Measurements from ENCODE around the gene MARK3. TPM values are rescaled to one million over a fixed set of nuclear protein-coding genes. Genes with fewer than 3 reads are reported as not detected.

The MARK3 gene
- total RNA-seq, 1 donor from 2014 or later = 59.5 TPM

DNA sequence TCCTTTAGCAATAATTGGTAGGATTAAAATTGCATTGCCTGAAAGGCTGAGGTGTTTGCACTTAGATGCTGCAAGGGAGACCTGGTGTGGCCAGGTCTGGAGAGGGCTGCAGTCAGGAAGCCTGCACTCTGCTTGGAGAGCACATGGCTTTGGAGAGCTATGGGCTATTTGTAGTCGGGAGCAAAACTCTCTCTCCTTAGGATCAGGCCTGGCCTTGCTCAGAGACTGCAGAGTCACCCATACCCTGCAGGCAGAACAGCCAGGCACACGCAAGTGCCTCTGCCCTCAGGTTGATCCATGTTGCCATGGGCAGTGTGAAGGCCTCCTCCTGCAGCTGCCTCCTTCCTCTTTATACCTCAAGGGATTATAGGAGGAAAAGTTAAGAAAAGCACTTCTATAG lies 110.6 kb downstream of the MARK3 start:
- Histone ChIP-seq H3K4me1 (ENCODE audit: control insufficient read depth in 3 of 3, insufficient read depth in 3 of 3, low read length in 3 of 3) (peaks cover 11 to 27% (median 22%) of the 10 kb centered on the region in 3 donors), H3K9ac (ENCODE audit: low read depth in 1 of 3, low read length in 3 of 3) (peak overlapping the region in 1 of 3 donors; percentile 28), H3K27me3 (ENCODE audit: control insufficient read depth in 3 of 3, insufficient read depth in 3 of 3, low read length in 3 of 3) (no peaks in the 10 kb centered on the region), H3K4me3 (ENCODE audit: low read length in 3 of 3) (no peak overlapping the region), H3K36me3 (ENCODE audit: control insufficient read depth in 3 of 3, insufficient read depth in 3 of 3, low read length in 3 of 3) (peaks cover 19 to 29% (median 21%) of the 10 kb centered on the region in 3 donors), H3K27ac (ENCODE audit: low read depth, low read length) (no peak overlapping the region), H3K9me3 (ENCODE audit: control insufficient read depth in 3 of 3, low read length in 3 of 3) (no peaks in the 10 kb centered on the region)

DNA sequence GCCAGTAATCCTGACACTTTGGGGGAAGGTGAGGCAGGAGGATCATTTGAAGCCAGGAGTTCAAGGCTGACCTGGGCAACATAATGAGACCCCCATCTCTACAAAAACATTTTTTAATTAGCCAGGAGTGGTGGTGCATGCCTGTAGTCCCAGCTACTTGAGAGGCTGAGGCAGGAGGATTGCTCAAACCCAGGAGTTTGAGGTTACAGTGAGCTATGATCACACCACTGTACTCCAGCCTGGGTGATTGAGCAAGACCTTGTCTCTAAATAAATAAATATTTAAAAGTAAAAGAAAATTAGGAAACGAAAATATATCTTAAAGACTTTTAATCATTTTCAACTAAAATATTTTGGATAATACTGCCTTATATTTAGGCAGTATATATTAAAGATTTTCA lies 111.6 kb downstream of the MARK3 start:
- H3K36me3 ChIP-seq (ENCODE audit: control insufficient read depth in 3 of 3, insufficient read depth in 3 of 3, low read length in 3 of 3) = peaks cover 24 to 33% (median 25%) of the 10 kb centered on the region in 3 donors
- no peak overlapping the region for H3K9ac ChIP-seq (ENCODE audit: low read depth in 1 of 3, low read length in 3 of 3)
- H3K27me3 ChIP-seq (ENCODE audit: control insufficient read depth in 3 of 3, insufficient read depth in 3 of 3, low read length in 3 of 3) = no peaks in the 10 kb centered on the region
- peaks cover 7 to 33% (median 29%) of the 10 kb centered on the region in 3 donors for H3K4me1 ChIP-seq (ENCODE audit: control insufficient read depth in 3 of 3, insufficient read depth in 3 of 3, low read length in 3 of 3)
- H3K9me3 ChIP-seq (ENCODE audit: control insufficient read depth in 3 of 3, low read length in 3 of 3) = no peaks in the 10 kb centered on the region
- H3K4me3 ChIP-seq (ENCODE audit: low read length in 3 of 3) = no peak overlapping the region
- H3K27ac ChIP-seq (ENCODE audit: low read depth, low read length) = no peak overlapping the region

DNA sequence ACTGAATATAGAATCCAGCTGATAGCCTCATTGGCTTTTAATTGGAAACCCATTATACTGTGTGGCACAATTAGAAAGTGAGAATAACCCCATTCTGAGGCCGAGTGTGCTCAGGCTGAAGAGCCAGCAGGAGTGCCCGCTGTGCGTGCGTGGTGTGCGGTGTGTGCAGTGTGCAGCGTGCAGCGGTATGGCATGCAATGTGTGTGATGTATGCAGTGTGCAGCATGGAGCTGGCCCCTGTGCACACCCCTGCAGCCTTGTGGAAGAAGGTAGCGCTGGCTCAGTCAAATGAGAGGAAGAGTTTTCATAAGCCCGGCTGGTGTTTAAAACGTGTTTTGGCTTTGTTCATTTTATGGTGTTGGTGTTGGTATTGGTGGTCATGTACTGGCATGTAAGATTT lies 114.5 kb downstream of the MARK3 start:
- H3K4me1 ChIP-seq (ENCODE audit: control insufficient read depth in 3 of 3, insufficient read depth in 3 of 3, low read length in 3 of 3) = peaks cover 7 to 33% (median 29%) of the 10 kb centered on the region in 3 donors
- H3K36me3 ChIP-seq (ENCODE audit: control insufficient read depth in 3 of 3, insufficient read depth in 3 of 3, low read length in 3 of 3) = peaks cover 36 to 48% (median 47%) of the 10 kb centered on the region in 3 donors
- H3K4me3 ChIP-seq (ENCODE audit: low read length in 3 of 3) = no peak overlapping the region
- no peak overlapping the region for H3K9ac ChIP-seq (ENCODE audit: low read depth in 1 of 3, low read length in 3 of 3)
- no peak overlapping the region for H3K27ac ChIP-seq (ENCODE audit: low read depth, low read length)
- no peaks in the 10 kb centered on the region for H3K27me3 ChIP-seq (ENCODE audit: control insufficient read depth in 3 of 3, insufficient read depth in 3 of 3, low read length in 3 of 3)
- H3K9me3 ChIP-seq (ENCODE audit: control insufficient read depth in 3 of 3, low read length in 3 of 3) = no peaks in the 10 kb centered on the region

DNA sequence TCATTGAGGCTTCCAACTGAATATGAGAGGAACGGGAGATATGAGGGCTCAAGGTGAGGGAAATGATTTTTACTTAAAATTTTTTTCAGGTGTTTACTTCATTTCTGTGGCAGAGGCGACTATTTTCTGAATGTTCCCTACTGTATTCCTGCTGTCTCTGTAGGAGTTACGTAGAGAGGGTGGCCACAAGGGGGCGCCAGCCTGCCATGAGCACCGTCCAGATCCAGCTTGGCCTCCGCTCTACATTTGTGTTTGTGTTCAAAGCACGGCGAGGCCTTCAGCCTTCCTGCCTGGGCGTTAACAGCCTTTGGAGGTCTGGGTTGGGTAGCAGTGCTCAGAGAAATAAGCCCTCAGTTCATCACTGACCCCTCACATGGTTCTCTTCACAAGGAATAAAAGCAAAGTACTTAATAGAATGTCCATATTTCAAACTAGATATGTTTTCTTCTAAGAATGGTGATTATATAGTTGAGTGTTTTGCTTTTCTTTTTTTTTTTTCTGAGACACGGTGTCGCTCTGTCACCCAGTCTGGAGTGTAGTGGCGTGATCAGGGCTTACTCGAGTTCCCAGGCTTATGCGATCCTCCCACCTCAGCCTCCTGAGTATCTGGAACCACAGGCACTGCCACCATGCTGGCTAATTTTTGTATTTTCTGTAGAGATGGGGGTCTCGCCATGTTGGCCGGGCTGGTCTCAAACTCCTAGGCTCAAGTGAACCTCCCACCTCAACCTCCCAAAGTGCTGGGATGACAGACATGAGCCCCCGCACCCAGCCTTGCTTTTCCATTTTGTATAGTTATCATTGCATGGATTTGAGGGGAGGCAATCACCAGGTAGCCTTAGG lies 115.2 kb downstream of the MARK3 start:
- Histone ChIP-seq H3K27ac (ENCODE audit: low read depth, low read length) (peak overlapping the region; percentile 54), H3K9ac (ENCODE audit: low read depth in 1 of 3, low read length in 3 of 3) (peak overlapping the region; percentile 40 to 47 (median 46))

DNA sequence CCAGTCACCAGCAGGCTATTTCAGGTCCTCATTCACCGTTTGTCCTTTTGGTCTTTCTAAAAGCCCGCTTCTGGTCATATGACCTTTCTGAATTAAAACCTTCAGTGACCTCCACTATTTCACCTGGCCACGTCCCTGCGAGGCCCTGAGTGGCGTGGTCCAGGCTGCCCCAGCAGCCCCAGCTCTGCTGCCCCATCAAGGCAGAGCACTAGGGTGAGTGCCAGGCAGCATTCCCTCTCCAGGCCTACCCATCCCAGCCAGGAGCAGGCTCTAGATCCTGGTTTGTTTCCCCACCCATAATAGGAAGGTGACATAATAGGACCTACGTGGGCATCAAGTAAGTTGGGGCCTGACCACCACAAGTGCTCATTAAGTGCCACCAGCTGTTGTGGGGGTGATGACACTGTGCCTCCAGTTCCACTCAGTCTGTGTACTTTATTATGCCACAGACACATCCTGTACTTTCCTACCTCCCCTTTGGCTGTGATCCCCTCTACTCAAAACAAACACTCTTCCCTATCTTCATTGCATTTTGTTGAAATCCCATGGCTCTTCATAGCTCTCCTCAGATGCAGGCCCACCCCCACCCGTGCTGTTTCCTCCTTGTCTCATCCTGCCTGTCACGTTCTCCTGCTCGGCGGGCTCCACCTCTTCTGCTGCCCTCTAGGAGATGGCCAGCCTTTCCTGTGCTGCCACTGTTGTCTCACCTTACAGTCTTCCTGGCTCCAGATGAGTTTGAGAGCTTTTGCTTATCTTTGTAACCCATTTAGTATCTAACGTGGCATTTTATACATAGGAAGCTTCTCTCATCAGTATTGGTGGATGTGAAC lies 116.0 kb downstream of the MARK3 start:
- H3K36me3 ChIP-seq (ENCODE audit: control insufficient read depth in 3 of 3, insufficient read depth in 3 of 3, low read length in 3 of 3) = peaks cover 40 to 50% (median 47%) of the 10 kb centered on the region in 3 donors
- no peaks in the 10 kb centered on the region for H3K9me3 ChIP-seq (ENCODE audit: control insufficient read depth in 3 of 3, low read length in 3 of 3)
- peak overlapping the region; percentile 54 for H3K27ac ChIP-seq (ENCODE audit: low read depth, low read length)
- peak overlapping the region in 2 of 3 donors; percentile 46 to 47 for H3K9ac ChIP-seq (ENCODE audit: low read depth in 1 of 3, low read length in 3 of 3)
- H3K27me3 ChIP-seq (ENCODE audit: control insufficient read depth in 3 of 3, insufficient read depth in 3 of 3, low read length in 3 of 3) = no peaks in the 10 kb centered on the region
- H3K4me1 ChIP-seq (ENCODE audit: control insufficient read depth in 3 of 3, insufficient read depth in 3 of 3, low read length in 3 of 3) = peaks cover 3 to 20% (median 19%) of the 10 kb centered on the region in 3 donors
- no peak overlapping the region for H3K4me3 ChIP-seq (ENCODE audit: low read length in 3 of 3)

More for the DNA sequence above, 115.2 kb downstream of the MARK3 start:
- Histone ChIP-seq H3K9me3 (ENCODE audit: control insufficient read depth in 3 of 3, low read length in 3 of 3) (no peaks in the 10 kb centered on the region), H3K27me3 (ENCODE audit: control insufficient read depth in 3 of 3, insufficient read depth in 3 of 3, low read length in 3 of 3) (no peaks in the 10 kb centered on the region), H3K4me3 (ENCODE audit: low read length in 3 of 3) (no peak overlapping the region), H3K4me1 (ENCODE audit: control insufficient read depth in 3 of 3, insufficient read depth in 3 of 3, low read length in 3 of 3) (peaks cover 7 to 29% (median 26%) of the 10 kb centered on the region in 3 donors), H3K36me3 (ENCODE audit: control insufficient read depth in 3 of 3, insufficient read depth in 3 of 3, low read length in 3 of 3) (peaks cover 40 to 50% (median 48%) of the 10 kb centered on the region in 3 donors)

DNA sequence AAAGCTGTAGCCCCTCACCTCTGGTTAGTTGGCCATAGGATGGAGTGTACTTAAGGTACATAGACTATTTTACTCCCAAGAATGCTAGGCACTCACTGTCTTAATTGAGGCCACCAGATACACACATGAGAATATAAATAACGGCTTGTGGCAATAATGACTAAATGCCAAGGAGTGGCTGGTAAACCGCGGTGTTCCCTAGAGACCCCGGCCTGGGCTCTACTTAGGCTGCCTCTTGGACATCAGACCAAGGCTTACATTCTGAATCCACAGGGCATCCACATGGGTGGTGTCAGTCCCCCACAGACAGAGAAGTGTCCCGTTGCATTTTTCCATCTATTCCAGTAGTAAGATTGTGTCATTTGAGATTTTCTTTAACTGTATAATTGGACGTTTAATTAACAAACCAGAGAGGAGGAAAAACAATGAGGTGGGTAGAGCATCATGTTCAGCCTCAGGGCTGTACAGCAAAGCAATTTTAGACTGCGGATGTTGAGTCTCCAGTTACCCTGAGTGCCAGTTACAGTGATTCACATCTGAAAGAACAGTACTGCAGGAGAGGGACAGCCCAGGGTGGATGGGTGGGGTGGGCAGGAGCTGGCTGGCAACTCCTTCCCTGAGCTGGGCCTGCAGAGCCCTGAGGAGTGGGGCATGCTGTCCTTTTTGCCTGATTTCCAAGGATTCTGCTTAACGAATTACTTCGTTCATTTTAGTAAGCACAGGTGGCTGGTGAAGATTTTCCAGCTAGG lies 116.9 kb downstream of the MARK3 start:
- H3K27ac ChIP-seq (ENCODE audit: low read depth, low read length) = no peak overlapping the region
- H3K4me3 ChIP-seq (ENCODE audit: low read length in 3 of 3) = no peak overlapping the region
- H3K9ac ChIP-seq (ENCODE audit: low read depth in 1 of 3, low read length in 3 of 3) = no peak overlapping the region
- peaks cover 3 to 20% (median 19%) of the 10 kb centered on the region in 3 donors for H3K4me1 ChIP-seq (ENCODE audit: control insufficient read depth in 3 of 3, insufficient read depth in 3 of 3, low read length in 3 of 3)
- no peaks in the 10 kb centered on the region for H3K9me3 ChIP-seq (ENCODE audit: control insufficient read depth in 3 of 3, low read length in 3 of 3)
- H3K36me3 ChIP-seq (ENCODE audit: control insufficient read depth in 3 of 3, insufficient read depth in 3 of 3, low read length in 3 of 3) = peaks cover 40 to 51% (median 47%) of the 10 kb centered on the region in 3 donors
- H3K27me3 ChIP-seq (ENCODE audit: control insufficient read depth in 3 of 3, insufficient read depth in 3 of 3, low read length in 3 of 3) = no peaks in the 10 kb centered on the region

DNA sequence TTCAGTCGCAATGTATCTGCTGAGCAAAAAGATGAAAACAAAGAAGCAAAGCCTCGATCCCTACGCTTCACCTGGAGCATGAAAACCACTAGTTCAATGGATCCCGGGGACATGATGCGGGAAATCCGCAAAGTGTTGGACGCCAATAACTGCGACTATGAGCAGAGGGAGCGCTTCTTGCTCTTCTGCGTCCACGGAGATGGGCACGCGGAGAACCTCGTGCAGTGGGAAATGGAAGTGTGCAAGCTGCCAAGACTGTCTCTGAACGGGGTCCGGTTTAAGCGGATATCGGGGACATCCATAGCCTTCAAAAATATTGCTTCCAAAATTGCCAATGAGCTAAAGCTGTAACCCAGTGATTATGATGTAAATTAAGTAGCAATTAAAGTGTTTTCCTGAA lies 117.7 kb downstream of the MARK3 start:
- no peak overlapping the region for H3K9ac ChIP-seq (ENCODE audit: low read depth in 1 of 3, low read length in 3 of 3)
- H3K9me3 ChIP-seq (ENCODE audit: control insufficient read depth in 3 of 3, low read length in 3 of 3) = no peaks in the 10 kb centered on the region
- H3K4me1 ChIP-seq (ENCODE audit: control insufficient read depth in 3 of 3, insufficient read depth in 3 of 3, low read length in 3 of 3) = peaks cover 3 to 20% (median 19%) of the 10 kb centered on the region in 3 donors
- H3K4me3 ChIP-seq (ENCODE audit: low read length in 3 of 3) = no peak overlapping the region
- no peak overlapping the region for H3K27ac ChIP-seq (ENCODE audit: low read depth, low read length)
- H3K36me3 ChIP-seq (ENCODE audit: control insufficient read depth in 3 of 3, insufficient read depth in 3 of 3, low read length in 3 of 3) = peaks cover 42 to 58% (median 45%) of the 10 kb centered on the region in 3 donors
- H3K27me3 ChIP-seq (ENCODE audit: control insufficient read depth in 3 of 3, insufficient read depth in 3 of 3, low read length in 3 of 3) = no peaks in the 10 kb centered on the region

DNA sequence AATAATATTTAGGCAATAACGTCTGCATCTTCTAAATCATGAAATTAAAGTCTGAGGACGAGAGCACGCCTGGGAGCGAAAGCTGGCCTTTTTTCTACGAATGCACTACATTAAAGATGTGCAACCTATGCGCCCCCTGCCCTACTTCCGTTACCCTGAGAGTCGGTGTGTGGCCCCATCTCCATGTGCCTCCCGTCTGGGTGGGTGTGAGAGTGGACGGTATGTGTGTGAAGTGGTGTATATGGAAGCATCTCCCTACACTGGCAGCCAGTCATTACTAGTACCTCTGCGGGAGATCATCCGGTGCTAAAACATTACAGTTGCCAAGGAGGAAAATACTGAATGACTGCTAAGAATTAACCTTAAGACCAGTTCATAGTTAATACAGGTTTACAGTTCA lies 118.1 kb downstream of the MARK3 start:
- peaks cover 43 to 59% (median 45%) of the 10 kb centered on the region in 3 donors for H3K36me3 ChIP-seq (ENCODE audit: control insufficient read depth in 3 of 3, insufficient read depth in 3 of 3, low read length in 3 of 3)
- no peaks in the 10 kb centered on the region for H3K9me3 ChIP-seq (ENCODE audit: control insufficient read depth in 3 of 3, low read length in 3 of 3)
- no peak overlapping the region for H3K9ac ChIP-seq (ENCODE audit: low read depth in 1 of 3, low read length in 3 of 3)
- H3K27me3 ChIP-seq (ENCODE audit: control insufficient read depth in 3 of 3, insufficient read depth in 3 of 3, low read length in 3 of 3) = no peaks in the 10 kb centered on the region
- H3K4me3 ChIP-seq (ENCODE audit: low read length in 3 of 3) = no peak overlapping the region
- peaks cover 3 to 20% (median 19%) of the 10 kb centered on the region in 3 donors for H3K4me1 ChIP-seq (ENCODE audit: control insufficient read depth in 3 of 3, insufficient read depth in 3 of 3, low read length in 3 of 3)
- H3K27ac ChIP-seq (ENCODE audit: low read depth, low read length) = no peak overlapping the region

DNA sequence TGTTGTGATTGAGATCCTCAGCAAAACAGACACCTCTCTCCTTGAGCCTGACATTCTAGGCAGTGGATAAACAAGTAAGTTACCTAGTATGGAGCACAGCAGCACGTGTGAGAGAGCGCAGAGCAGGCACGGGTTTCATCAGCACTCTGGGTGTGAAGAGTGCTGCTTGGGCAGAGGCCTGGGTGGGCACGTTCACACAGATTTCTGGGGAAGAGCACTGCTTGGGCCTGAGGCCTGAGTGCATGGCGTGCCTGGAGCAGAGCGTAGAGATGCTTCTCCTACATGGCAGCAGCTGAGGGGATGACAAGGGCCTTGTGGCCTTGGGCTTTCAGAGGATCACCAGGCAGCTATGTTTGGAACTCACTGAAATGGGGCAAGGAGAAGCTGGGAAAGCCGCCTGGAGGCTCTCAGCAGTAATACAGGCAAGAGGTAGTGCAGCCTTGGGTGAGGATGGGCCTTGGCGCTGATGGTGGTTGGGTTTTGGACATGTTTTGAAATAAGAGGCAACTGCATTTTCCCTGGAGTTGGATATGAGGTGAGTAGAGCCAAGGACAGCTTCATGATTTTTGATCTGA lies 119.9 kb downstream of the MARK3 start:
- Histone ChIP-seq H3K9ac (ENCODE audit: low read depth in 1 of 3, low read length in 3 of 3) (no peak overlapping the region), H3K4me1 (ENCODE audit: control insufficient read depth in 3 of 3, insufficient read depth in 3 of 3, low read length in 3 of 3) (peaks cover 3 to 16% (median 16%) of the 10 kb centered on the region in 3 donors), H3K27me3 (ENCODE audit: control insufficient read depth in 3 of 3, insufficient read depth in 3 of 3, low read length in 3 of 3) (no peaks in the 10 kb centered on the region), H3K9me3 (ENCODE audit: control insufficient read depth in 3 of 3, low read length in 3 of 3) (no peaks in the 10 kb centered on the region), H3K27ac (ENCODE audit: low read depth, low read length) (no peak overlapping the region), H3K36me3 (ENCODE audit: control insufficient read depth in 3 of 3, insufficient read depth in 3 of 3, low read length in 3 of 3) (peaks cover 40 to 58% (median 45%) of the 10 kb centered on the region in 3 donors), H3K4me3 (ENCODE audit: low read length in 3 of 3) (no peak overlapping the region)

All from skeletal muscle tissue (tissue), 4 donors.